ENCODE results near the gene IL31RA.

Gene IL31RA

DNA sequence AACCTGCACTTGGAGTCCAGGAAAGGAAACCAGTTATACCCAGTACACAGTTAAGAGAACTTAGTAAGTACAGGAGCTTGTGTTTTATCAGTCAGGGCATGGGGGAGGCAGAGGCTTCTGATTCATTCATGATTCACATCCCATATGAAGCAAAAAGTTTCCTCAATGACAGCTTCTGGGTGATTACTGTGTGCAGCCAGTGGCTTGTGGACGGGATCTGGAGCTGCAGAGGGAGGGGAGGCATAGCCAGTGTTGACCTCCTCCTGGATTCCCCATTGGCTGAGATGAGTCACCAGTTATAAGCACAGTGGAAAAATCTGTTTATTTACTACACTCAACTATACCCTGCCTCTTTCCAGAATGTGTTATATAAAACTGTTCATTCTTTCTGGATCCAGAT, 17.7 kb downstream of the IL31RA start:
- H3K9me3 Mint-ChIP-seq: no peaks in the 10 kb centered on the region
- H3K27me3 Mint-ChIP-seq: no peaks in the 10 kb centered on the region
- intact Hi-C loops (cut with micrococcal nuclease): no loop called here
- no peaks in the 10 kb centered on the region for H3K36me3 Mint-ChIP-seq (ENCODE audit: low read depth)
- no peak overlapping the region for H3K27ac Mint-ChIP-seq
- no peak overlapping the region for H3K4me3 Mint-ChIP-seq
- H3K4me1 Mint-ChIP-seq (ENCODE audit: low read depth): peaks cover 11% of the 10 kb centered on the region

DNA sequence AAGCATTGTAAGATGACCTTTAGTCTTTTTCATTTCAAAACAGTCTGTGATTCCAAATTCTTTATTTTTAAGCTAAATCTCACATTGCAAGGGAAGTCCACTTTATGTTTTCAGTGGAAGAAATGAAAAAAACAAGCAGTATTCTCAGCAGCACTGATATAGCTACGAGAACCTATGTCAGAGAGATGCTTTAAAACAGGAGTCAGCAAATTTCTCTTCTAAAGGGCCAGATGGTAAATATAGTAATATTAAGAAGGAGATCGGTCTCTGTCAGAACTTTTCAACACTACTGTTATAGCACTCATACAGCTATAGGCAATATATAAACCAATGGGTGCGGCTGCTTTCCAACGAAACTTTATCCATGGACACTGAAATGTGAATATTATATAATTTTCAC, 18.7 kb downstream of the IL31RA start:
- Mint-ChIP-seq H3K9me3 (no peaks in the 10 kb centered on the region), H3K36me3 (ENCODE audit: low read depth) (no peaks in the 10 kb centered on the region), H3K4me3 (no peak overlapping the region), H3K27me3 (no peaks in the 10 kb centered on the region), H3K27ac (no peak overlapping the region), H3K4me1 (ENCODE audit: low read depth) (peaks cover 11% of the 10 kb centered on the region)
- intact Hi-C loops (cut with micrococcal nuclease): no loop called here

DNA sequence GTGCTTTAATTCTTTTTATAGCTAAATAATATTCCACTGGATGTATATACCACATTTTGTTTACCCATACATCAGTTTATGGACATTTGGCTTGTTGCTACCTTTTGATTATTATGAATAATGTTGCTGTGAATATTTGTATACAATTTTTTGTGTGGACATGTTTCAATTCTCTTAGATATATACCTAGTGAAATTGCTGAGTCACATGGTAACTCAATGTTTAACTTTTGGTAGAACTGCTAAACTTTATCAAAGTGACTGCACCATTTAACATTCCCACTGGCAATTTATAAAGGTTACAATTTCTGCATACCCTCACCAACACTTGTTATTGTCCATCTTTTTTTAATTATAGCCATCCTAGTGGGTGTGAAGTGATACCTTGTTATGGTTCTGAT, 22.1 kb downstream of the IL31RA start:
- peaks cover 9% of the 10 kb centered on the region for H3K4me1 Mint-ChIP-seq (ENCODE audit: low read depth)
- H3K27me3 Mint-ChIP-seq: no peaks in the 10 kb centered on the region
- no peak overlapping the region for H3K27ac Mint-ChIP-seq

DNA sequence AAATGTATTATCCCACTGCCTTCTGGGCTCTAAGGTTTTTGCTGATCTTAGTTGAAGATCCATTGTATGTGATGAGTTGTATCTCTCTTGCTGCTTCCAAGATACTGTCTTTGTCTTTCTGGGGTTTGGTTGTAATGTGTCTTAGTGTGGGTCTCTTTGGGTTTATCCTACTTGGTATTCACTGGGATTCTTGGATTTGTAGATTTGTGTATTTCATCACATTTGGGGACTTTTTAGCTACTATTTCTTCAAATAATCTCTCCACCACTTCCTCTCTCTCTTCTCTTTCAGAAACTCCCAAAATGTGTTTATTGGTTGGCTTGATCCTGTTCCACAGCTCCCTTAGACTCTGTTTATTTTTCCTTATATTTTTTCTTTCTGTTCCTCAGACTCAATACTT, 26.5 kb downstream of the IL31RA start:
- intact Hi-C loops (cut with micrococcal nuclease): no loop called here
- peaks cover 20% of the 10 kb centered on the region for H3K9me3 Mint-ChIP-seq
- H3K4me1 Mint-ChIP-seq (ENCODE audit: low read depth): peaks cover 10% of the 10 kb centered on the region
- no peak overlapping the region for H3K4me3 Mint-ChIP-seq
- no peaks in the 10 kb centered on the region for H3K27me3 Mint-ChIP-seq
- H3K27ac Mint-ChIP-seq: no peak overlapping the region
- no peaks in the 10 kb centered on the region for H3K36me3 Mint-ChIP-seq (ENCODE audit: low read depth)

More for the DNA sequence above, 22.1 kb downstream of the IL31RA start:
- H3K9me3 Mint-ChIP-seq: peaks cover 14% of the 10 kb centered on the region
- intact Hi-C loops (cut with micrococcal nuclease): no loop called here
- H3K36me3 Mint-ChIP-seq (ENCODE audit: low read depth): no peaks in the 10 kb centered on the region
- no peak overlapping the region for H3K4me3 Mint-ChIP-seq

DNA sequence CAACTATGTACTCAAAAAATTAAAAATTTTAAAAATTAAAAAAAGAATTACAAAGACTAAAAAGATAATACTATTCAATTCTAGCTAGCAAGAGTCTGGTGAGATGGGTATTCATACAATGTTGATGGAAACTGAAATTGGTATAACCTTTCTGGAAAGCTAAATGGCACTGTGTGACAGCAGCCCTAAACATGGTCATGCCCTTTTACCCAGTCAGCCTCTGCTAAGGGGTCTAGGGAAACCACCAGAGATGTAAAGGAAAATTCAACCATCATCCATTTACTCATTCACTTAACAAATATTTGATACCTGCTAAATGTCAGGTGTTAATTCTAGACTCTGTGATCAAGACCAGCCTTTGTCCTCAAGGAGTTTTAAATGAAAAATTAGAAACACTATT, 29.3 kb downstream of the IL31RA start:
- no peaks in the 10 kb centered on the region for H3K36me3 Mint-ChIP-seq (ENCODE audit: low read depth)
- intact Hi-C loops (cut with micrococcal nuclease): no loop called here
- H3K27me3 Mint-ChIP-seq: no peaks in the 10 kb centered on the region

DNA sequence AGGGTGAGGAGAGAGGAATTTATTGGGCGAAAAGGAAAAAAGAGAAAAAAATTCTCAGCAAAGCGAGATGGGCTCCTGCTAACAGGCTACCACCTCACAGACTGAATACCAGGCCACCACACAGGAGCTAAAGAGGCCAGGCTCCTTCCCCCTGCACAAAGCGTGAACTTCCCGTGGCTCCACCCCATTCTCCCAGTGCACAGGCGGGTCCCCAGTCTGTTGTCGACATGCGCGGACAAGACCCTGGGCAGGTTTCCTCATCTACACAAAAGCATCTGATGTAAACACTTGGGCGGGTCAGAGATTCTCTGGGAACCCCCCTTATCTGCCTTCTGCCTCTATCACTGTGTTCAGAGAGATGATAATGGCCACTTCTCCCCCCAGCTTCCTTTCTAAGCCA, 34.2 kb downstream of the IL31RA start:
- no peaks in the 10 kb centered on the region for H3K36me3 Mint-ChIP-seq (ENCODE audit: low read depth)
- H3K27me3 Mint-ChIP-seq: no peaks in the 10 kb centered on the region
- H3K9me3 Mint-ChIP-seq: peaks cover 6% of the 10 kb centered on the region
- H3K4me1 Mint-ChIP-seq (ENCODE audit: low read depth): no peaks in the 10 kb centered on the region
- no peak overlapping the region for H3K27ac Mint-ChIP-seq
- H3K4me3 Mint-ChIP-seq: no peak overlapping the region
- intact Hi-C loops (cut with micrococcal nuclease): no loop called here

More for the DNA sequence above, 29.3 kb downstream of the IL31RA start:
- peaks cover 10% of the 10 kb centered on the region for H3K4me1 Mint-ChIP-seq (ENCODE audit: low read depth)
- H3K4me3 Mint-ChIP-seq: no peak overlapping the region
- H3K27ac Mint-ChIP-seq: no peak overlapping the region
- peaks cover 20% of the 10 kb centered on the region for H3K9me3 Mint-ChIP-seq

DNA sequence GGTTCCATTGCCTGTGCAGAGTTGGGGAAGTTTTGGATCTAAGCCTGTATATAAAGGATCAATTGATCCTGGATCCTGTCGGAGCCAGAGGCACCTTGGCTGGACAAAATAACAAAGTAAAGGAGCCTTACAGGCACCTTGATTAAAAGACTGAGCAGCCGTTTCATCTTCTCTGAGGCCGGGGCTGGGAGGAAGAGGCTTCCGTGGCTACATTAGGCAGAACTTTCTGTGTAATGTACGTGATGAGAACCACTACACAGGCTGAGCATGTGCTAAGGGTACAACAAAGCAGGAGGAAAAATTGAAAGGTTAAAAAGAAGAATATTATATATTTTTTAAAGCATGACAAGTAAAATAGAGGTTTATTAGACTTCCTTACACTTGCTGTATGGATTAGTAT, 37.0 kb downstream of the IL31RA start:
- Mint-ChIP-seq H3K9me3 (no peaks in the 10 kb centered on the region), H3K4me3 (no peak overlapping the region), H3K36me3 (ENCODE audit: low read depth) (no peaks in the 10 kb centered on the region), H3K27me3 (no peaks in the 10 kb centered on the region), H3K4me1 (ENCODE audit: low read depth) (no peaks in the 10 kb centered on the region), H3K27ac (no peak overlapping the region)
- intact Hi-C loops (cut with micrococcal nuclease): no loop called here

DNA sequence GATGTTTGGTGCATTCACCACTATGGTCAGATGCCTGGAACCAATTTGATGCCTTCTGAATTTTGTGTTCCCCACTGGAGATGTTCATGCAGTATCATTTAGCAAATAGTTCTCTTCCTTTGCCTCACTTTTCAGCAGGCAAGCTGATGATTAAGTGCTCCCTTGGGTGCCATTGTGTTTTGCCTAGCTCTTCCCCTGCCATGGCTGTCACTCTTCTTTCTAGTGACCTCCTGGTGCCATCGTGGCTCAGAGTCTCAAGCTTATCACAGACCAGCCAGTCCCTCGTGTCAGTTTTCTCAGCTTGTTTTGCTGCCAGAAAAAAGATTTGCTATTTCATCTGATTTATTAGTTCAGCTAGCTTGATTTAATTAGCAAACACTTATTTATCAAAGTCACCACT, 41.3 kb downstream of the IL31RA start:
- no peaks in the 10 kb centered on the region for H3K36me3 Mint-ChIP-seq (ENCODE audit: low read depth)
- intact Hi-C loops (cut with micrococcal nuclease): no loop called here
- no peak overlapping the region for H3K4me3 Mint-ChIP-seq
- H3K27me3 Mint-ChIP-seq: no peaks in the 10 kb centered on the region
- peaks cover 8% of the 10 kb centered on the region for H3K4me1 Mint-ChIP-seq (ENCODE audit: low read depth)
- H3K9me3 Mint-ChIP-seq: no peaks in the 10 kb centered on the region
- no peak overlapping the region for H3K27ac Mint-ChIP-seq

DNA sequence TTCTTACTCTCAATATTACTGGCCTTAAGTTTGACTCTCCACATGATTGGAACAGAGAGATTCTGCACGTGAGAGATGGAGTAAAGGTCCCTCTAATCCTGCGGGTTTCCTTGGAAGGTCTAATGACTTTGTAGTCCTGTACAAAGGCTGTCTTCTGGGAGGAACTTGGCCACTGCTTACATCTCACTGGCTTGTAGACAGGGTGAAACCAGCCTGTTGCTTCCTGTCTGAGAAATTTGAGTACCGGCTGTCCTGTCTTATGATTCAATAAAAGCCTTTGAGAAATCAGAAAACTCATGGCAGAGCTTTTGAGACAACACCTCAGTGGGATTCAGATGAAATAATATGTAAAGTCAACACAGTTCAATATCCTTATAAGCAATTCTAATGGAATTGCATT, 43.0 kb downstream of the IL31RA start:
- peaks cover 13% of the 10 kb centered on the region for H3K4me1 Mint-ChIP-seq (ENCODE audit: low read depth)
- H3K9me3 Mint-ChIP-seq: no peaks in the 10 kb centered on the region
- intact Hi-C loops (cut with micrococcal nuclease): no loop called here
- H3K4me3 Mint-ChIP-seq: no peak overlapping the region
- H3K27me3 Mint-ChIP-seq: no peaks in the 10 kb centered on the region
- H3K36me3 Mint-ChIP-seq (ENCODE audit: low read depth): no peaks in the 10 kb centered on the region
- no peak overlapping the region for H3K27ac Mint-ChIP-seq

DNA sequence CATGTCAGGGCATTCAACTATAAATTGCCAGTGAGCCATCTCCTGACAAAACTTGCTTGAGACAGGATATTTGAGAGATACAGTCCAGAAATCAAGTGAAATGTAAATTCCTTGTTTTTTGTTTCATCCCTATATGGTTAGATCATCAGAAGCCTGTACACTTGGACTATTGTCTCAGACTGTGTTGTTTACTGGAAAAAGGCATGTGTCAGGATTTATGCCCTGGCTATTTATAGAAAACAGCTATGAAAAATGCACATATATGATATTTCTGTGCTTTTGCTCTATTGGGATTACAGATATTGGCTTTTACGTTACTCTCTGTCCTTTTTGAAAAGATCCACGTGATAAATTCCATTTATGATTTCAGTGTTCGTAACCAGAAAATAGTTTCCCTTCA, 44.2 kb downstream of the IL31RA start:
- no peak overlapping the region for H3K27ac Mint-ChIP-seq
- H3K4me1 Mint-ChIP-seq (ENCODE audit: low read depth): peaks cover 17% of the 10 kb centered on the region
- H3K36me3 Mint-ChIP-seq (ENCODE audit: low read depth): no peaks in the 10 kb centered on the region
- intact Hi-C loops (cut with micrococcal nuclease): no loop called here
- H3K4me3 Mint-ChIP-seq: no peak overlapping the region
- H3K27me3 Mint-ChIP-seq: no peaks in the 10 kb centered on the region
- no peaks in the 10 kb centered on the region for H3K9me3 Mint-ChIP-seq

DNA sequence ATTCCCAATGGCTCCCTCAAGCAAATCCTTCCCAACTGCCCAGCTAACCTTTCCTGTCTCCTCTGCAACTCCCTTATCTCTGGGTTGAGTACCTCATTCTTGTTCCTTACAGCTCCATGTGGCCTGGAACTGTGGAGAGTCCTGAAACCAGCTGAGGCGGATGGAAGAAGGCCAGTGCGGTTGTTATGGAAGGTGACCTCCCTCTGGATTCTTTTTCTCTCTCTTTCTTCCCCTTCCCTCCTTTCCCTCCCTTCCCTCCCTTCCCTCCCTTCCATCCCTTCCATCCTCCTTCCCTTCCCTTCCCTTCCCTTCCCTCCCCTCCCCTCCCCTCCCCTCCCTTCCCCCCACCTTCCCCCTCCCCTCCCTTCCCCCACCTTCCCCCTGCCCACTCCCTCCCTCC, 45.1 kb downstream of the IL31RA start:
- H3K4me3 Mint-ChIP-seq: no peak overlapping the region
- no peak overlapping the region for H3K27ac Mint-ChIP-seq
- no peaks in the 10 kb centered on the region for H3K36me3 Mint-ChIP-seq (ENCODE audit: low read depth)

DNA sequence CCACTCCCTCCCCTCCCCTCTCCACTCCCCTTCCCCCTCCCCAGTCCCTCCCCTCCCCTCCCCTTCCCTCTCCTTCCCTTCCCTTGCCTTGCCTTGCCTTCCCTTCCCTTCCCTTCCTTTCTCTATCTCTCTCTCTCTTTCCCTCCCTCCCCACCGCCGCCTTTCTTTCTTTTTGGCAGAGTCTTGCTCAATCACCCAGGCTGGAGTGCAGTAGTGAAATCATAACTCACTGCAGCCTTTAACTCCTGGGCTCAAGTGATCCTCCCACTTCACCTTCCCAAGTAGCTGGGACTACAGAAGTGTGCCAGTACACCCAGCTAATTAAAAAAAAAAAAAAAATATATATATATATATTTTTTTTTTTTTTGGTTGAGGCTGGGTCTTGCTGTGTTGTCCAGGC, 45.5 kb downstream of the IL31RA start:
- intact Hi-C loops (cut with micrococcal nuclease): no loop called here
- Mint-ChIP-seq H3K4me3 (no peak overlapping the region), H3K9me3 (no peaks in the 10 kb centered on the region), H3K27ac (no peak overlapping the region), H3K4me1 (ENCODE audit: low read depth) (peaks cover 17% of the 10 kb centered on the region), H3K36me3 (ENCODE audit: low read depth) (no peaks in the 10 kb centered on the region), H3K27me3 (no peaks in the 10 kb centered on the region)

More for the DNA sequence above, 45.1 kb downstream of the IL31RA start:
- Mint-ChIP-seq H3K9me3 (no peaks in the 10 kb centered on the region), H3K4me1 (ENCODE audit: low read depth) (peaks cover 17% of the 10 kb centered on the region), H3K27me3 (no peaks in the 10 kb centered on the region)
- intact Hi-C loops (cut with micrococcal nuclease): no loop called here

DNA sequence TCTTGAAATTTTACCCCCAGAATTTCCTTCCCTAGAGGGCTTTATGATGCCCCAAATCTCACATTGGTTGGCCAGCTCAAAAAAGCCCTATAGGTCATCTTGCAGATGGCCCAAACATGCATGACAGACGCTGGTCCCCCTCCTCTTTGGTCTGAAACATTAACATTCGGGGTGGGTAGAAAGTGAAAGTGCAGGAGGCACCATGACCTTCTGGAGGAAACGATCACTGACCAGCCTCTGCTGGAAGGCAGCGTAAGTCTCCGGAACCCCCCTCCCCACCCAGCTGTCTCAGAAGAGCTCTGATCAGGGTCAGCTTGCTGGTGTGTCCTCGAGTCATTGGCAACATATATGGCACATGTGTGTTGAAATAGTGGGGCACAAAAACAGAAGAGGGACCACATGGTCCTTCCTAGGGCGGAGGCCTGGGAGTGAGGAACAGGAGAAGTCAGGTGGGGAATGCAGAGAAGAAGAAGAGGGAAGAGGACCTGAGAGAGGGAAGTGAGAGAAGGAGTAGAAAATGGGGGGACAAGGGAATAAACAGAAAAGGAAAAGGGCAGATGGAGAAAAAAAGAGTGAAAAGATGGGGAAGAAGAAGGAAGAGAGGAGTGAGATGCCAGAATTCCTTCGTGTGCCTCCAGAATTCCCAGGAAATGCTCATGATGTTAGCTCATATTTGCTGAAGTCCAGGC, 46.2 kb downstream of the IL31RA start:
- intact Hi-C loops (cut with micrococcal nuclease): no loop called here
- H3K4me1 Mint-ChIP-seq (ENCODE audit: low read depth): peaks cover 17% of the 10 kb centered on the region
- no peaks in the 10 kb centered on the region for H3K9me3 Mint-ChIP-seq
- no peaks in the 10 kb centered on the region for H3K27me3 Mint-ChIP-seq
- H3K4me3 Mint-ChIP-seq: no peak overlapping the region
- H3K27ac Mint-ChIP-seq: no peak overlapping the region
- no peaks in the 10 kb centered on the region for H3K36me3 Mint-ChIP-seq (ENCODE audit: low read depth)

DNA sequence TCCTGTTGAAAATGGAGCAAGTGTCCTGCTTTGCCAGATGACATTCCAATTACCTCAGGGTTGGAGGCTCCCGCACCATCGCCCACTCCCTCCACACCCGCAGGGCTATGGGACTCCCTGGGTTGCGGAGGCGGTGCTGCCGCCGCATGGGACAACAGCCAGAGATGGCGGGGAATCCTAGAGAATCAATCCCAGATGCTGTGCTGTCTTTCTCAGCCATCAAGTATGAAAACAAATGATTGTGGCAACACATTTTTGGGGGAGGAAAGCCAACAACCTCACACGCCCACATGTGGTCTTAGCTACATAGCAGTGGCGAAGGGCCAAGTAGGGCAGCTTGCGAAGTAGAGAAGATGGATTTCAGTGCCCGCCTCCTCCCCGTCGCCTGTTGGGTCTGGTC, 46.7 kb downstream of the IL31RA start:
- Mint-ChIP-seq H3K36me3 (ENCODE audit: low read depth) (no peaks in the 10 kb centered on the region), H3K27me3 (no peaks in the 10 kb centered on the region), H3K9me3 (no peaks in the 10 kb centered on the region), H3K27ac (no peak overlapping the region), H3K4me1 (ENCODE audit: low read depth) (peaks cover 20% of the 10 kb centered on the region), H3K4me3 (no peak overlapping the region)
- intact Hi-C loops (cut with micrococcal nuclease): no loop called here

DNA sequence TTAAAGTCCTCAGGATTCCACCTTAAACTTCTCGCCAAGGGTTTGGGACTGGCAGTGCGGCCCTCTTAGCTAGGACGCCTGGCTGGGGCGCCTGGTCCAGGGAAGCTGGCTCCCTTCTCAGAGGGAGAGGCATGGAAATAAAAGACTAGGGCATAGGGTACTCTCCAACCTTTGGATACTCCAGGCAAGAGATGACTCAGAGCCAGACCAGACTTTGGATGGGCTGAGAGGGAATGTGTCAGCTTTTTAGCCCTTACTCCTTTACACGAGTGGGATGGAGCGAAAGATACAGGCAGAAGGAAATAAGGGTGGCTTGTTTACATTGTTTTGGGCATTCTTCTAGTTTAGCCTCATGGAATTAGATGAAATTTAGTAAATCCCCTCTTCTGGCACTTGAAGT, 48.2 kb downstream of the IL31RA start:
- Mint-ChIP-seq H3K27me3 (no peaks in the 10 kb centered on the region), H3K4me3 (no peak overlapping the region), H3K4me1 (ENCODE audit: low read depth) (peaks cover 35% of the 10 kb centered on the region), H3K27ac (no peak overlapping the region), H3K36me3 (ENCODE audit: low read depth) (no peaks in the 10 kb centered on the region), H3K9me3 (no peaks in the 10 kb centered on the region)
- intact Hi-C loops (cut with micrococcal nuclease): no loop called here

All from dendritic cell treated with granulocyte-macrophage colony-stimulating factor and Interleukin-4, amounts not matched to agents 40 ng/mL and 50 ng/mL, for 4 days (primary cell).